Fibroblast of lung (primary cell): Measurements from ENCODE around the gene AP1AR. TPM values are rescaled to one million over a fixed set of nuclear protein-coding genes. Genes with fewer than 3 reads are reported as not detected.

Experiments
- DNase-seq, 2 donors: peaks; one replicate each; pipeline versions ENCODE4 v3.0.0 to v3.0.0-alpha.2; 2010; ENCODE audit warnings: low read depth in 2 of 2
- H2AFZ ChIP-seq: 2 replicates; pipeline ENCODE4 v1.5.1; 2012; ENCODE audit warnings: low read length, control low read depth, inconsistent platforms
- H3K27ac ChIP-seq: 2 replicates; pipeline ENCODE4 v1.5.1; 2011; ENCODE audit warnings: low read length, control low read depth; ENCODE audit not compliant: insufficient read depth
- H3K27me3 ChIP-seq: 2 replicates; pipeline ENCODE4 v1.5.1; 2011; ENCODE audit warnings: mild to moderate bottlenecking, low read length; ENCODE audit not compliant: control insufficient read depth, insufficient read depth
- H3K36me3 ChIP-seq: 2 replicates; pipeline ENCODE4 v1.5.1; 2011; ENCODE audit warnings: low read length; ENCODE audit not compliant: control insufficient read depth, insufficient read depth
- H3K4me1 ChIP-seq: 2 replicates; pipeline ENCODE4 v1.5.1; 2011; ENCODE audit warnings: low read length; ENCODE audit not compliant: control insufficient read depth, insufficient read depth; ENCODE audit errors: extremely low read depth
- H3K4me2 ChIP-seq: 2 replicates; pipeline ENCODE4 v1.5.1; 2011; ENCODE audit warnings: low read length, control low read depth; ENCODE audit not compliant: insufficient read depth; ENCODE audit errors: extremely low read depth
- H3K4me3 ChIP-seq, 4 experiments: fragments of 200-600 bp in 1 of 4; sonication (generic) in 1 of 4; replicated peaks in 1 of 4; 2 replicates each; pipeline ENCODE4 v1.5.1; 2011 to 2016; ENCODE audit warnings: low read length in 4 of 4, low read depth in 3 of 4, mild to moderate bottlenecking in 3 of 4, control low read depth in 2 of 4, inconsistent platforms in 1 of 4, mixed read lengths in 1 of 4; ENCODE audit not compliant: insufficient read depth in 1 of 4; ENCODE audit errors: control extremely low read depth in 1 of 4
- H3K79me2 ChIP-seq: 2 replicates; pipeline ENCODE4 v1.5.1; 2012; ENCODE audit warnings: mild to moderate bottlenecking, low read length, inconsistent platforms; ENCODE audit not compliant: control insufficient read depth, insufficient read depth
- H3K9ac ChIP-seq: 2 replicates; pipeline ENCODE4 v1.5.1; 2011; ENCODE audit warnings: mild to moderate bottlenecking, low read length, control low read depth; ENCODE audit not compliant: insufficient read depth
- H3K9me3 ChIP-seq: 2 replicates; pipeline ENCODE4 v1.5.1; 2012; ENCODE audit warnings: low read depth, low read length; ENCODE audit not compliant: control insufficient read depth, insufficient read depth
- H4K20me1 ChIP-seq: 2 replicates; pipeline ENCODE4 v1.5.1; 2011; ENCODE audit warnings: low read length; ENCODE audit not compliant: control insufficient read depth, insufficient read depth; ENCODE audit errors: extremely low read depth
- CTCF ChIP-seq, 2 donors: IDR thresholded peaks in 1 of 2; conservative IDR thresholded peaks in 1 of 2; 1 replicate in 1 of 2; 2 replicates in 1 of 2; pipeline ENCODE4 v1.5.1; 2011 to 2012; ENCODE audit warnings: low read length in 2 of 2, control low read depth in 1 of 2, inconsistent platforms in 1 of 2, low read depth in 1 of 2, mild to moderate bottlenecking in 1 of 2
- EZH2 ChIP-seq: IDR thresholded peaks from 2 replicates; pipeline ENCODE4 v1.5.1; 2012; ENCODE audit warnings: low read length, control low read depth, mild to moderate bottlenecking; ENCODE audit errors: missing control alignments
- polyA plus RNA-seq, 2 donors: library from polyadenylated mRNA; depleted of rRNA in 1 of 2; stranded (reverse) in 1 of 2; unstranded in 1 of 2; fragments of >200 nt; gene quantifications; 2 replicates each; pipeline ENCODE4 v1.2.1, GENCODE V29; 2011 to 2012; ENCODE audit warnings: missing spikeins in 1 of 2
- total RNA-seq: library from RNA; depleted of rRNA; stranded (reverse); fragments of >200 nt; gene quantifications from 2 replicates; pipeline ENCODE4 v1.2.1, GENCODE V29; 2014

AP1AR gene
- total and polyA plus RNA-seq, 2 donors (not counting 1 experiment from before 2014, with no cell fraction given): 8.4 to 30.9 TPM

- no peak overlapping the region for H3K4me3 ChIP-seq
- H3K4me1 ChIP-seq: no peaks in the 10 kb centered on the region
- H3K9ac ChIP-seq: no peak overlapping the region
- no peak overlapping the region for H2AFZ ChIP-seq
- H3K36me3 ChIP-seq: no peaks in the 10 kb centered on the region
- H3K9me3 ChIP-seq: no peaks in the 10 kb centered on the region
- TF ChIP-seq CTCF (conservative IDR thresholded peaks at IDR 0.05 in 1 of 2, IDR thresholded peaks at IDR 0.05 in 1 of 2; ENCODE audit: low read depth in 1 of 2, low read length in 2 of 2) (no peak), EZH2 (no peak)
- no peaks in the 10 kb centered on the region for H4K20me1 ChIP-seq
- no peaks in the 10 kb centered on the region for H3K27me3 ChIP-seq
- no peak overlapping the region for H3K27ac ChIP-seq
- no peak overlapping the region for H3K4me2 ChIP-seq
- H3K79me2 ChIP-seq: no peaks in the 10 kb centered on the region
- DNase-seq: no peak
Observed at GRCh38 chr4:112316360-112316759, 84.8 kb downstream of the AP1AR start.

GRCh38 chr4:112318239-112319142 is 86.9 kb downstream of the AP1AR start:
- Histone ChIP-seq H3K36me3 (no peaks in the 10 kb centered on the region), H3K9me3 (no peaks in the 10 kb centered on the region), H4K20me1 (no peaks in the 10 kb centered on the region), H2AFZ (no peak overlapping the region), H3K4me1 (no peaks in the 10 kb centered on the region), H3K27ac (no peak overlapping the region), H3K27me3 (no peaks in the 10 kb centered on the region), H3K79me2 (no peaks in the 10 kb centered on the region), H3K9ac (no peak overlapping the region), H3K4me3 (no peak overlapping the region), H3K4me2 (no peak overlapping the region)
- TF ChIP-seq CTCF (conservative IDR thresholded peaks at IDR 0.05 in 1 of 2, IDR thresholded peaks at IDR 0.05 in 1 of 2; ENCODE audit: low read depth in 1 of 2, low read length in 2 of 2) (no peak), EZH2 (no peak)
- DNase-seq: no peak

Other genes starting within 250 kb of the AP1AR start
- 0.51 and 1.2 TPM in 2 replicates for gene FAM241A, start 86.3 kb upstream of the AP1AR start, total RNA-seq
- gene FAM241A, start 86.3 kb upstream of the AP1AR start, polyA plus RNA-seq: 1.1 and 1.7 TPM in 2 replicates
- 3.9 and 4.6 TPM in 2 replicates for gene TIFA, start 54.1 kb downstream of the AP1AR start, total RNA-seq
- gene TIFA, start 54.1 kb downstream of the AP1AR start, polyA plus RNA-seq: 4.2 and 5.0 TPM in 2 replicates
- 30.8 and 50.2 TPM in 2 replicates for gene ALPK1, start 65.6 kb downstream of the AP1AR start, total RNA-seq
- gene ALPK1, start 65.6 kb downstream of the AP1AR start, polyA plus RNA-seq: 6.2 and 9.3 TPM in 2 replicates